ENCODE measurements around the gene IFT122. TPM values are rescaled to one million over a fixed set of nuclear protein-coding genes. Genes with fewer than 3 reads are reported as not detected.

Gene IFT122
- total and polyA plus RNA-seq, 2 experiments from 2014 or later = 10.2 to 38.8 TPM

GRCh38 chr3:129462361-129462968, 22.4 kb downstream of the IFT122 start:
- Histone ChIP-seq H4K20me1 (replicated peaks; ENCODE audit: insufficient read depth) (peaks cover 5% of the 10 kb centered on the region), H3K4me2 (no peak overlapping the region), H3K9me2 (ENCODE audit: insufficient read depth) (no peaks in the 10 kb centered on the region), H3K4me1 (ENCODE audit: insufficient read depth) (no peaks in the 10 kb centered on the region), H2AFZ (no peak overlapping the region), H3K79me2 (replicated peaks; ENCODE audit: insufficient read depth) (no peaks in the 10 kb centered on the region), H3K4me3 (no peak overlapping the region), H3K27me3 (ENCODE audit: insufficient read depth) (no peaks in the 10 kb centered on the region), H3F3A (replicated peaks; ENCODE audit: low read depth) (no peaks in the 10 kb centered on the region), H3K36me3 (ENCODE audit: insufficient read depth) (peaks cover 9% of the 10 kb centered on the region), H3K27ac (ENCODE audit: low read depth) (no peak overlapping the region)
- DNase-seq (ENCODE audit: low spot score) (no peak), ATAC-seq (no peak)
- no peaks in the 10 kb centered on the region for H3K9me3 Mint-ChIP-seq
- no peak overlapping the region for H3K4me3 Mint-ChIP-seq
- no peaks in the 10 kb centered on the region; the same call in 2 of the 3 replicates for H3K36me3 Mint-ChIP-seq (ENCODE audit: low read depth)
- no peak overlapping the region; the same call in 1 of the 2 replicates for H3K27ac Mint-ChIP-seq
- H3K27me3 Mint-ChIP-seq (ENCODE audit: insufficient read depth, low read depth, poor library complexity) = no peaks in the 10 kb centered on the region
- no peaks in the 10 kb centered on the region for H3K4me1 Mint-ChIP-seq
- TF ChIP-seq ETS1 (IDR thresholded peaks at IDR 0.05) (no peak), STAT1 (IDR thresholded peaks at IDR 0.05; ENCODE audit: unreplicated experiment) (no peak), REST (IDR thresholded peaks at IDR 0.05; ENCODE audit: unreplicated experiment) (no peak), EZH2 (IDR thresholded peaks at IDR 0.05; ENCODE audit: low read depth, unreplicated experiment) (no peak), JUNB (IDR thresholded peaks at IDR 0.05; ENCODE audit: unreplicated experiment) (no peak), CTCF (conservative IDR thresholded peaks at IDR 0.05; ENCODE audit: low read depth in 2 of 2) (no peak), NANOG (IDR thresholded peaks at IDR 0.05; ENCODE audit: borderline replicate concordance) (no peak), ZNF331 (CRISPR knock-in tag; IDR thresholded peaks at IDR 0.05; ENCODE audit: low read depth) (no peak), EZH2phosphoT487 (IDR thresholded peaks at IDR 0.05; ENCODE audit: unreplicated experiment) (no peak), ZNF114 (CRISPR knock-in tag; IDR thresholded peaks at IDR 0.05) (no peak), ZNF462 (CRISPR knock-in tag; IDR thresholded peaks at IDR 0.05) (no peak), CREB1 (CRISPR knock-in tag; IDR thresholded peaks at IDR 0.05; ENCODE audit: low read depth) (no peak), POLR2AphosphoS5 (IDR thresholded peaks at IDR 0.05; ENCODE audit: low read depth) (no peak)
